Measurements from ENCODE around the gene DHX8.

DHX8 gene

DNA sequence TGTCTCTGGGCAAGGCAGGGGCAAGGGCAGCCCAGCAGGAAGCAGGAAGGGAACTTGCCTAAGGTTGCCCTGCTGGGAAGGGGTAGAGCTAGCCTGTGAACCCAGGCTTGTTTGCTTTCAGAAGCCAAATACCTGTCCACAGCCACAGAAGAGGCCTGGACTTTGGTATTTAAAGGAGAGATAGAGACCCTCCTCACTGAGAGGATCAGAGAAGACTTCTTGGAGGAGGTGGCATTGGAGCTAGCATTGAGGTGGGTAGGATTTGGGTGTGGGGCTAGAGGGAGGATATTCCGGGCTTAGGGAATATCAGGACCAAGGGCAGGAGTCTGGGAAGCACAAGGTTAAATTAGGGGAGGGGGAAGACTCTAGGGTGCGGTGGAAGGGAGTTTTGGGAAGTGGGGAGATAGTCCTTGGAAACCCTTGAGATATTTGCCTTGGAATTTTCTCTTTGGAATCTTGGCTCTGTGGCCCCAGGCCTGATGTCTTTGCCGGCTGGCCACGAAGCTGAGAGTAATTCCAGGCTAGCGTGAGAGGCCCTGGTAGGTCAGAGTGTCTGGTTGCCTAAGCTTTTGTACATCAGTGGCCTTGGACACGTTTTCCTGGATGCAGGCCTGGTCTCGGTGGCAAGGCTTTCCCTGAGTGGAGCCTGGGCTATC lies 75.5 kb downstream of the DHX8 start:
- TF ChIP-seq, protein P1, sequence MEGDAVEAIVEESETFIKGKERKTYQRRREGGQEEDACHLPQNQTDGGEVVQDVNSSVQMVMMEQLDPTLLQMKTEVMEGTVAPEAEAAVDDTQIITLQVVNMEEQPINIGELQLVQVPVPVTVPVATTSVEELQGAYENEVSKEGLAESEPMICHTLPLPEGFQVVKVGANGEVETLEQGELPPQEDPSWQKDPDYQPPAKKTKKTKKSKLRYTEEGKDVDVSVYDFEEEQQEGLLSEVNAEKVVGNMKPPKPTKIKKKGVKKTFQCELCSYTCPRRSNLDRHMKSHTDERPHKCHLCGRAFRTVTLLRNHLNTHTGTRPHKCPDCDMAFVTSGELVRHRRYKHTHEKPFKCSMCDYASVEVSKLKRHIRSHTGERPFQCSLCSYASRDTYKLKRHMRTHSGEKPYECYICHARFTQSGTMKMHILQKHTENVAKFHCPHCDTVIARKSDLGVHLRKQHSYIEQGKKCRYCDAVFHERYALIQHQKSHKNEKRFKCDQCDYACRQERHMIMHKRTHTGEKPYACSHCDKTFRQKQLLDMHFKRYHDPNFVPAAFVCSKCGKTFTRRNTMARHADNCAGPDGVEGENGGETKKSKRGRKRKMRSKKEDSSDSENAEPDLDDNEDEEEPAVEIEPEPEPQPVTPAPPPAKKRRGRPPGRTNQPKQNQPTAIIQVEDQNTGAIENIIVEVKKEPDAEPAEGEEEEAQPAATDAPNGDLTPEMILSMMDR (IDR thresholded peaks at IDR 0.05; ENCODE audit: poor library complexity, severe bottlenecking), result no peak
- Histone ChIP-seq H3K36me3 (ENCODE audit: low read depth) (no peaks in the 10 kb centered on the region), H3K4me1 (ENCODE audit: insufficient read depth, poor library complexity, severe bottlenecking) (peaks cover 4% of the 10 kb centered on the region), H3K4me3 (ENCODE audit: severe bottlenecking) (no peak overlapping the region), H3K27me3 (ENCODE audit: insufficient read depth, poor library complexity, severe bottlenecking) (no peaks in the 10 kb centered on the region), H3K9me3 (ENCODE audit: severe bottlenecking) (no peaks in the 10 kb centered on the region), H3K27ac (ENCODE audit: poor library complexity, severe bottlenecking) (no peak overlapping the region)
- ATAC-seq (ENCODE audit: low read depth), result no peak
- no peak for DNase-seq (ENCODE audit: low spot score)

DNA sequence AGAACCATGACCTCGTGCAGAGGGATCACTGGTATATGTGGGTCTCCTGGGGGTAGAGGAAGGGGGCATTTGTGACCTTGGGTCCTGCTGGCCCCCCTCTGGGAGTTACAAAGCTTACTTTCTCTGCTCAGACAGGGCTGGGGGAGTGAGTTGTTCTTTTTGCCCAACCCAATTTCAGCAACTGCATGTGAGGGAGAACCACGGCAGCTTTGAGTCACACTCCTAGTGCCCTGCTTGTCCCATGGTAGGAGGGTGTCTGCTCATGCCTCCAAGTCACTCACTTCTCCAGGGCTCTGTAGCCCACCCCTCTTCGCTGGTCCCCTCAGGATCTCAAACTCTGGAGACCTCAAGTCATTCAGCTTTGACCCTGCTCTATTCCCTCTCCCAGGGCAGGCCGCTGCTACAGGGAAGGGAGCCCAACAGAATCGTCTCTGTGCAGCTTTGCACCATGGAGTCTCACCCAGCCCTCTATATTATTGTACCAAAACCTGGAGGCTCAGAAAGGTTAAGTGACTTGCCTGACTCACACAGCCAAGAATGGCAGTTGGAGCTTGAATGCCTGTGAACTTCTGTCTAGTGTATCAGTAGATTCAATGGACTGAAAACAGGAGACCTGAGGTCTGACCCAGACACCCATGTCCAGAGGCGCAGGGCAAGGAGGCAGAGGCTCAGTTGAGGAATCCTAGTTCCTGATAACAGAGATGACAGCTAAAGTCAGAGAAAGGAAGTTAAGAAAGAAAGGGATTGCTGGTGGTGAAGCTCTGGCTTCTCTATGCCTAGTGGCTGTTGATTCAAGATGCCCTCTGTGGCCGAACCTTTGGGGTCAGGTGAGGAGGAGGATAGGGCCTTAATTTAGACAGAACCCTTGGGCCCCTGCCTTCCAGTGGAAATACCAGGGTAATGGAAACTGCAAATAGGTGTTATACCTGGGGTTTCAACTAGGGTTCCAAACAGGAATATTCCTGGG lies 77.0 kb downstream of the DHX8 start:
- Histone ChIP-seq H3K36me3 (ENCODE audit: low read depth) (no peaks in the 10 kb centered on the region), H3K27me3 (ENCODE audit: insufficient read depth, poor library complexity, severe bottlenecking) (no peaks in the 10 kb centered on the region), H3K27ac (ENCODE audit: poor library complexity, severe bottlenecking) (no peak overlapping the region), H3K4me1 (ENCODE audit: insufficient read depth, poor library complexity, severe bottlenecking) (peaks cover 4% of the 10 kb centered on the region), H3K4me3 (ENCODE audit: severe bottlenecking) (no peak overlapping the region), H3K9me3 (ENCODE audit: severe bottlenecking) (no peaks in the 10 kb centered on the region)
- TF ChIP-seq, protein P1 (IDR thresholded peaks at IDR 0.05; ENCODE audit: poor library complexity, severe bottlenecking), result no peak
- DNase-seq (ENCODE audit: low spot score), result no peak
- ATAC-seq (ENCODE audit: low read depth), result no peak

DNA sequence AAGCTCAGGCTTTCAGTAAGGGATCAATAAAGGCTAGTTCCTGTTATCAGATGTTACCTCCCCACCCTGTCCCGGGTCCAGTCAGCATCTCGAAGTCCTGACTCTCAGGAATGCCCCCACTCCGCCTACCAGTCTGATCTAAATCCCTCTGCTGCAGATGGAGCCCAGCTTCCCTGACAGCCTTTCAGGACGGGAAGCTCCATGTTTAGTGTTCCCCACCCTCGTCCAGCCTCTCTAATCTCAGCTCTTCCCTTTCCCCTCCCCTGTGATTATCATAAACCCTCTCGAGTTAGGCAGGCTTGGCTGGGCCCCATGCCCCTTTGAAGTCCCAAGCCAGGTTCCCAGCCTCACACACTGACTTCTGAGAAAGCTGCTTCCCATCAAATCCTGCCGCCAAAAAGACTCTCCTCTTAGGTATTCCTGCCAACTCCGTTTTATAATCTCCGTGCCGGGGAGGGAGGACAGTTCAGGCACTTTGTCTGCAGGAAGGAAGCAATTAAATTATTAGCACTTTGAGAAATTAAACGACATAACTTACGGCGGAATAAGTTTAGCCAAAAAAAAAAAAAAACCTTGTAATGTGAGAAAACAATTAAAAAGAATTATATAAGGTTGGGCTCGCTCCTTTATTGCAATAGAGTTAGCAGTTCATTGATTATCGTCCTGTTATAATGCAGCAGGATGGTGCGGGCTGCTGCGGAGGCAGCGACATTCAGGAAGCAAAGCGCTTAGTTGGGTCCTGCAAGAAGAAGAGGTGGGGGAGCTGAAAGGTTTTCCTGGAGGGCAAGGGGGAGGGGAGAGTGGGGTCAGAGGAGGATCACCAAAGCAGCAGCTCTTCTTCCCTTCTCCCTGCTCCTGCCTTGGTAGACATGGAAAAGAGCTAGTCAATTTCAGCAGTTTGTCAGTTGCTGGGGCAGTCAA lies 79.2 kb downstream of the DHX8 start:
- Histone ChIP-seq H3K27me3 (ENCODE audit: insufficient read depth, poor library complexity, severe bottlenecking) (no peaks in the 10 kb centered on the region), H3K9me3 (ENCODE audit: severe bottlenecking) (no peaks in the 10 kb centered on the region), H3K4me1 (ENCODE audit: insufficient read depth, poor library complexity, severe bottlenecking) (peaks cover 4% of the 10 kb centered on the region), H3K27ac (ENCODE audit: poor library complexity, severe bottlenecking) (no peak overlapping the region), H3K4me3 (ENCODE audit: severe bottlenecking) (no peak overlapping the region), H3K36me3 (ENCODE audit: low read depth) (no peaks in the 10 kb centered on the region)
- DNase-seq (ENCODE audit: low spot score) (no peak), ATAC-seq (ENCODE audit: low read depth) (no peak)
- TF ChIP-seq, protein P1 (IDR thresholded peaks at IDR 0.05; ENCODE audit: poor library complexity, severe bottlenecking), result no peak

DNA sequence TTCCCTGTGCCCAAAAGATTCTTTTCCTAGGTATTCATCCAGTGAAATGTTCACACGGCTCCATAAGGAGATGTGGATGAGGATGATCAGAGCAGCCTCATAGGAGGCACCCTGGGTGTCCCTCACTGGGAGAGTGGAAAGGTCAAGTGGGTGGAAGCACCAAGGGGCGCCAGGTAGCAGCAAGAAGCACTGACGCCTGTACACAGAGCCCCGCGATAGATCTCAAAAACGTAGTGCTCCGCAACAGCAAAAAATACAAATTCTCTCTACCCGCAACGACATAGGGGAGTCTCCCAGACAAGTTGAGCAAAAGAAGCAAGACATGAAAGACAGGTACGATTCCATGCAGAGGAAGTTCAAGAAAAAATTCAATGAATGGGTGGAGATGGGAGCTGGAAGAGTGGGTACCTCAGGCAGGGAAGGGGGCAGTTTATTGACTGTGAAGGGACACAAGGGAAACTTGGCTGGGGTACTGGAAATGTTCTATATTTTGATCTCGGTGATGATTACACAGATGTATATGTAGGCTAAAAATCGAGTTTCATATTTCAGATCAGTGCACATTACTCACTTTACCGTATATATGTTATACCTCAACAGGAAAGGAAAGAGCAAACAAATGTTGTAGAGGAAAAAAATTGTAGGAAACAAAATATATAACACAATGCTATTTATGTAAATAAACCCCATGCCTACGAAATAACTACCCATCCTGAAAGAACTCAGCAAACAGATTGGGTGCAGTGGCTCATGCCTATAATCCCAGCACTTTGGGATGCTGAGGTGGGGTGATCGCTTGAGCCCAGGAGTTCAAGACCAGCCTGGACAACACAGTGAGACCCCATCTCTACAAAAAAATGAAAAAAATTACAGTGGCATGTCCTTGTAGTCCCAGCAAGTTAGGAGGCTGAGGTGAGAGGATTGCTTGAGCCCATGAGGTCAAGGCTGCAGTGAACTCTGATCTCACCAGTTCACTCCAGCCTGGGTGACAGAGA lies 80.1 kb downstream of the DHX8 start:
- DNase-seq (ENCODE audit: low spot score) (no peak), ATAC-seq (ENCODE audit: low read depth) (no peak)
- Histone ChIP-seq H3K4me3 (ENCODE audit: severe bottlenecking) (no peak overlapping the region), H3K9me3 (ENCODE audit: severe bottlenecking) (no peaks in the 10 kb centered on the region), H3K27me3 (ENCODE audit: insufficient read depth, poor library complexity, severe bottlenecking) (no peaks in the 10 kb centered on the region), H3K36me3 (ENCODE audit: low read depth) (no peaks in the 10 kb centered on the region), H3K27ac (ENCODE audit: poor library complexity, severe bottlenecking) (no peak overlapping the region), H3K4me1 (ENCODE audit: insufficient read depth, poor library complexity, severe bottlenecking) (peaks cover 4% of the 10 kb centered on the region)
- TF ChIP-seq, protein P1 (IDR thresholded peaks at IDR 0.05; ENCODE audit: poor library complexity, severe bottlenecking), result no peak
